GM12875 (cell line): ENCODE measurements around the gene TMEM218.

Experiments
- H3K4me3 ChIP-seq: one replicate; pipeline ENCODE4 v1.5.1; 2011; ENCODE audit warnings: low read depth, low read length, control low read depth
- TF ChIP-seq, protein P1 (sequence below): IDR thresholded peaks from 2 replicates; pipeline ENCODE4 v1.5.1; 2011; ENCODE audit warnings: low read depth, mild to moderate bottlenecking, control low read depth, inconsistent platforms, low read length, moderate library complexity, borderline replicate concordance; ENCODE audit not compliant: insufficient read depth

TMEM218 gene

DNA sequence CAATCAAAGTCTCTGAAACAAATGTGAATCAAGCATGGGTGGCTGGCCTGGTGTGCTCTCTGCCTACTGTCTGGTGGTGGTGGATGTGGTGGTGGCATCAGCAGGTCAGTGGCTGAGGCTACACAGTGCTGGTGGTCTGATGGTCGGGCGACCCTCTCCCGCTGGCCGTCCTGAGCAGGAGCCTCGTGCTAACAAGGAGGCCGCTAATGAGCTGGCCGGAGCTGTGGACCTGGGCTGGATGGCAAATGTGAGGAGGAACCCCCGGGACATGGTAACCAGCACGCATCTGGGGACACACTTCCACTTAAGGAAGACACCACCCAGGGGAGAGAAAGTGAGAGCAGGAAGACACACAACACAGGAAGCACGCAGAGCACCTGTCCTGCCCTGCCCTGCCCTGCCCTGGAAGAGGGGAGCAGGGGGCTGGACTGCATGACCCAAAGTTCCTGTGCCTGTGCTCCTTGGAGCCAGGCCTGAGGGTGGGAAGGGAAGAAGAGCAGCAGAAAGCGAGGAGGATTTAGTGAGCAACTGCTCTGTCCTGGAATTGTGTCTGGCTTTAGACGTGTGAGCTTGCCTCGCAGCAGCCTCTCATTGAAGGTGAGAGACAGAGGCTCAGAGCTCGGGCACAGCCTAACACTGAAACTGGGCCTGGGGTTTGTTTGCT, 24.7 kb downstream of the TMEM218 start:
- TF ChIP-seq, protein P1, sequence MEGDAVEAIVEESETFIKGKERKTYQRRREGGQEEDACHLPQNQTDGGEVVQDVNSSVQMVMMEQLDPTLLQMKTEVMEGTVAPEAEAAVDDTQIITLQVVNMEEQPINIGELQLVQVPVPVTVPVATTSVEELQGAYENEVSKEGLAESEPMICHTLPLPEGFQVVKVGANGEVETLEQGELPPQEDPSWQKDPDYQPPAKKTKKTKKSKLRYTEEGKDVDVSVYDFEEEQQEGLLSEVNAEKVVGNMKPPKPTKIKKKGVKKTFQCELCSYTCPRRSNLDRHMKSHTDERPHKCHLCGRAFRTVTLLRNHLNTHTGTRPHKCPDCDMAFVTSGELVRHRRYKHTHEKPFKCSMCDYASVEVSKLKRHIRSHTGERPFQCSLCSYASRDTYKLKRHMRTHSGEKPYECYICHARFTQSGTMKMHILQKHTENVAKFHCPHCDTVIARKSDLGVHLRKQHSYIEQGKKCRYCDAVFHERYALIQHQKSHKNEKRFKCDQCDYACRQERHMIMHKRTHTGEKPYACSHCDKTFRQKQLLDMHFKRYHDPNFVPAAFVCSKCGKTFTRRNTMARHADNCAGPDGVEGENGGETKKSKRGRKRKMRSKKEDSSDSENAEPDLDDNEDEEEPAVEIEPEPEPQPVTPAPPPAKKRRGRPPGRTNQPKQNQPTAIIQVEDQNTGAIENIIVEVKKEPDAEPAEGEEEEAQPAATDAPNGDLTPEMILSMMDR: no peak
- H3K4me3 ChIP-seq: no peak overlapping the region

DNA sequence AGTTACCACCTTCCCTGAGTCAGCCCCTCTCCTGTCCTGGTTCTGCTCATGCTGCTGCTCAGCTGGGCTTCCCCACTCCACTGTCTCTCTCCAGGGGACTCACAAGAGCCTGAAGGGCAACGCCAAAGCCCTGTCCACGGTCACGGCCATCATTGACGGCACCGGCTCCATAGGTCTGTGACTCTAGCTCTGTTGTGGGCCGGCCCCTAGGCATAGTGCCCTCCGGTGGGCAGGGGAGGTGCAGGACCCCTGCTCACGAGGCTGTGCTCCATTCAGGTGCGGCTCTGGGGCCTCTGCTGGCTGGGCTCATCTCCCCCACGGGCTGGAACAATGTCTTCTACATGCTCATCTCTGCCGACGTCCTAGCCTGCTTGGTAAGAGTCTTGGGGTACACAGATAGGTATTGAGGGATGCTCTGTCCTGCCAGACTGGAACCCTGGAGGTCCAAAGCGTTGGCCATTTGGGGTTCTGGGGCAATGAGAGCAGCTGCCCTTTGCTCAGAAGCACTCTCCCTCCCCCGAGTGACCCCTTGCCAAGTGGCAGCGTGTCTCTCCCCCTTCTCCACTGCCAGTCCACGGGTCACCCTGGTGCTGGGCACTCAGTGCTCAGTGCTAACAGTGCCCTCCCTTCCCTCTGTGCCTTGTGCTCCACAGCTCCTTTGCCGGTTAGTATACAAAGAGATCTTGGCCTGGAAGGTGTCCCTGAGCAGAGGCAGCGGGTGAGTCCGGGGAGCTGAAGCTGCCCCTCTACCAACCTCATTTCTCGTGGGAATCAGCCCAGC, 25.9 kb downstream of the TMEM218 start:
- TF ChIP-seq, protein P1: peak; percentile 9; the same call in 1 of the 2 replicates
- H3K4me3 ChIP-seq: no peak overlapping the region

DNA sequence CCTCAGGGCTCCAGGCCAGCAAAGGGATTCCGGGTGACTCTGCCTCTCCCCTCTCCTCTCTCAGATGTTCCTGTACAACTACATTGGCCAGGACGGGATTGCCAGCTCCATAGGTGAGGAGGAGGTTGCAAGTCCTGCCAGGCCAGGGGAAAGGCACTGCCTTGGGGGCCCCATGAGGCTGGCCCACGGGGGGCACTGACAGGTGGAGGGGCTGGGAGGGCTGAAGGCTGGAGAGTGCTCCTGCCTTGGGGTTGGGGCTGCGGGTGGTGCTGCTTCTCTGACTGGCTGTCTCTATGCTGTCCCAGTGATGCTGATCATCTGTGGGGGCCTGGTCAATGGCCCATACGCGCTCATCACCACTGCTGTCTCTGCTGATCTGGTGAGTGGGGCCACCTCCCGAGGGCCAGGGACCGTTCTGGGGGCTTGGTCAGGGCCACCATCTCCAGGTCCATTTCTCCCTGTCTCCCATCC, 26.6 kb downstream of the TMEM218 start:
- TF ChIP-seq, protein P1: no peak
- no peak overlapping the region for H3K4me3 ChIP-seq

DNA sequence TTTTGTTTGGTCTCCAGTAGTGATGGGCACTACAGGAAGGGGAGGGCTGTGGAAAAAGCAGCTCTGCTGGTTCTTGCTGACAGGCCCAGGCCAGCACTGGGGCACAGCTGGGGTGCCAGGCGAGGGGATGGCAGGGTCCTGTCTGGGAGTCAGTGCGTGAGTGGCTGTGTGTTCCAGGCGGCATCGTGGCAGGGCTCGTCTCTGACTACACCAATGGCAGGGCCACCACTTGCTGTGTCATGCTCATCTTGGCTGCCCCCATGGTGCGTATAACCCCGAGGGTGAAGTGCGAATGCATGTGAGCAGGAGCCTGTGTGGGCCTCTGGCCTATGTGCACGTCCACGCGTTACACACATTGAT, 27.4 kb downstream of the TMEM218 start:
- H3K4me3 ChIP-seq: no peak overlapping the region
- TF ChIP-seq, protein P1: no peak

- H3K4me3 ChIP-seq: no peak overlapping the region
- TF ChIP-seq, protein P1: no peak
These were observed 27.9 kb downstream of the TMEM218 start for GRCh38 chr11:125083312-125084056.

DNA sequence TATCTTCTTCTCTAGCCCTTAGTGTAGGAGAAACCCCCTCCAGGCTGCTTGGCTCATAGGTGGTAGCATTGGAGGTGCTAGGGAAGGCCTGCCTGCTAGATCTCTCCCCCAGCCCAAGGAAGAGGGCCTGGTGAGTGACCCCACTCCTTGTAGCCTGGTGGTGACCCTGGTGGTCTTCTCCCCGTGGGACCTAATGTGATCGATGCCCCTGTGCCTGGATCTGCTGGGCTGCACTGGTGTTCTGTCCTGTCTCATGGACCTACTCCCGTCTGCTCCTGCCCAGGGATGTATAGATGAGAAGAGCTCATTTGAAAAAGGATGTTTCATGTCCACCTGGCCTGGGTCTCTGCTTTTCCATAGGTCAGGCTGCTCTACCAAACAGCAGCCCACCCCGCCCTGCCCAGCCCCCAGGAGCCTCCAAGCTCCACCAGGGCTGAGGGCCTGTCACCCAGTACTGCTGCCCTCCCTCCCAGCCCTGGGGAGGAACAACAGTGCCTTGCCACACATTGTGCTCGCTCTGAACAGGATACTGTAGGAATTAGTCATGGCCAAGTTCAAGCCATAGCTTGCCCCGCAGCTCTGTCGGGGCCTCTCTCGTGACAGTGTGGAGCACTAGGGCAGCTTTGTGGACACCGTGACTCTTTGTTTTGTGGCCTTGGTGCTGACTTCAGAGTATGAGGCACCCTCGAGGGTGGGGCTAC, 28.7 kb downstream of the TMEM218 start:
- no peak overlapping the region for H3K4me3 ChIP-seq

More for the DNA sequence above, 28.7 kb downstream of the TMEM218 start:
- TF ChIP-seq, protein P1: no peak
